WI38 (cell line): ENCODE data around the gene CPM.

Source experiments
- H3K4me3 ChIP-seq: 2 replicates; pipeline ENCODE4 v1.5.1; 2011; ENCODE audit warnings: low read depth, mild to moderate bottlenecking, control low read depth, low read length
- CTCF ChIP-seq: IDR thresholded peaks from 2 replicates; pipeline ENCODE4 v1.5.1; 2012; ENCODE audit warnings: low read depth, mild to moderate bottlenecking, control low read depth, low read length

Gene CPM

DNA sequence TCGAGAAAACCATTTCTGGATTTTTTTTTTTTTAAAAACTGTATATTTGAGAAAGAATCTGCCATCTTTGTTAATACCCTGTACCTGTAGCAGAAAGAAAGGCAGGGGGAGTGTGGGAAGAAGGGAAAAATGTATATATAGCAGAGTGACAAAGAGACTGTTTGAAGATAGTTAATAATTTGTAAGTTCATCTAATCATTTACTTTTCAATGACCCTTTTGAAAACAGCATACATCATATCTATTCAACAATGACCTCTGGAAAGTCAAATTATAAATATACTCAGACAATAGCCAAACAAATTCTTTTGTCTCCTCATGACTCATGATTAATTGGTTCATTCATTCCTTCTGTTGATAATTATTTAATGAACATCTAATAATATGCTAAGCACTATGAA, 10.9 kb upstream of the CPM start:
- no peak overlapping the region for H3K4me3 ChIP-seq
- no peak for TF ChIP-seq CTCF

DNA sequence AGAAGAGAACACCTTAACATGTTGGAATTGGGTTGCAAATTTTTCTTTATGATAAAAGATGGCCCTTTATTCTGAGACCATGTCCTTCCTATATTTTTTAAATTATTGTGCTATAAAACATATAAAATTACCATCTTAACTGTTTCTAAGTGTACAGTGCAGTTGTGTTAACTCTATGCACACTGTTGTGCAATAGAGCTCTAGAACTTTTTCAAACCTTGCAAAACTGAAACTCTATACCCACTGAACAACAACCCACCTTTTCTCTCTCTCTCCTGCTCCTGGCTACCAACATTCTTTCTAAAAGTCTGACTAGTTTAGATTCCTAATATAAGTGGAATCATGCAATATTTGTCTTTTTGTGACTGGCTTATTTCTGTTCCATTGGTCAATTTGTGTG, 7.8 kb upstream of the CPM start:
- TF ChIP-seq CTCF = no peak
- no peak overlapping the region for H3K4me3 ChIP-seq

GRCh38 chr12:68939505-68939904, 6.5 kb upstream of the CPM start:
- TF ChIP-seq CTCF = no peak
- H3K4me3 ChIP-seq = no peak overlapping the region

DNA sequence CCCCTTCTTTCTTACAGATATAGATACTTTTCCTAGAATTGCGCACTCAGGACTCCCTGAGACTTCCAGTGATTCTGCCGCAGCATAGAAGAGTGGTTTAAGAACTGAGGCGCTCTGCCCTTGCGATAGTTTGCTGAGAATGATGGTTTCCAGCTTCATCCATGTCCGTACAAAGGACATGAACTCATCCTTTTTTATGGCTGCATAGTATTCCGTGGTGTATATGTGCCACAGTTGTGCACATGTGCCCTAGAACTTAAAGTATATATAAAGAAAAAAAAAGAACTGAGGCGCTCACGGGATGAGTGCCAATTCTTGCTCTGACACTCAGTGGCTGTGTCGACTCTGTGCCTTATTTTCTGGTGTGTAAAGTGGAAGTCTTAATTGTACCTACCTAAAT, 1.4 kb upstream of the CPM start:
- H3K4me3 ChIP-seq = no peak overlapping the region
- no peak for TF ChIP-seq CTCF

- H3K4me3 ChIP-seq = peak overlapping the region; percentile 62
- no peak for TF ChIP-seq CTCF
Measured at GRCh38 chr12:68932128-68932960, 627 bp downstream of the CPM start.

DNA sequence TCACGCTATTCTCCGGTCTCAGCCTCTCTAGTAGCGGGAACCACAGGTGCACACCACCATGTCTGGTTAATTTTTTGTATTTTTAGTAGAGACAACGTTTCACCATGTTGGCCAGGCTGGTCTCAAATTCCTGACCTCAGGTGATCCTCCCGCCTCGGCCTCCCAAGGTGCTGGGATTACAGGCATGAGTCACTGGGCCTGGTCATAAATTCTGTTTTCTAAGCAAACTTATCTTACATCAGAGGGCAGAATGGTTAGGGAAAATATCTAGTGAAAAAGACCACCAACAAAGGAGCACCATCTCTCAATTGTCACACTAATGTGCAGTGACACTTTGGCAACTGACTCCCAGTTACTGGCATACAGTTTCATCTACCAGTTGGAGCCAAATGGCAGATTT, 2.8 kb downstream of the CPM start:
- H3K4me3 ChIP-seq = no peak overlapping the region

More for the DNA sequence above, 2.8 kb downstream of the CPM start:
- TF ChIP-seq CTCF = no peak
